GM10266 (cell line): ENCODE results near the gene HMCES.

Source experiments
- DNase-seq: peaks from one replicate; pipeline ENCODE4 v3.0.0; 2012; ENCODE audit errors: extremely low spot score
- TF ChIP-seq, protein P1 (sequence below): IDR thresholded peaks from 2 replicates; pipeline ENCODE4 v1.5.1; 2012; ENCODE audit warnings: mild to moderate bottlenecking, low read depth; ENCODE audit not compliant: control insufficient read depth, insufficient read depth; ENCODE audit errors: missing control alignments

Gene HMCES

DNA sequence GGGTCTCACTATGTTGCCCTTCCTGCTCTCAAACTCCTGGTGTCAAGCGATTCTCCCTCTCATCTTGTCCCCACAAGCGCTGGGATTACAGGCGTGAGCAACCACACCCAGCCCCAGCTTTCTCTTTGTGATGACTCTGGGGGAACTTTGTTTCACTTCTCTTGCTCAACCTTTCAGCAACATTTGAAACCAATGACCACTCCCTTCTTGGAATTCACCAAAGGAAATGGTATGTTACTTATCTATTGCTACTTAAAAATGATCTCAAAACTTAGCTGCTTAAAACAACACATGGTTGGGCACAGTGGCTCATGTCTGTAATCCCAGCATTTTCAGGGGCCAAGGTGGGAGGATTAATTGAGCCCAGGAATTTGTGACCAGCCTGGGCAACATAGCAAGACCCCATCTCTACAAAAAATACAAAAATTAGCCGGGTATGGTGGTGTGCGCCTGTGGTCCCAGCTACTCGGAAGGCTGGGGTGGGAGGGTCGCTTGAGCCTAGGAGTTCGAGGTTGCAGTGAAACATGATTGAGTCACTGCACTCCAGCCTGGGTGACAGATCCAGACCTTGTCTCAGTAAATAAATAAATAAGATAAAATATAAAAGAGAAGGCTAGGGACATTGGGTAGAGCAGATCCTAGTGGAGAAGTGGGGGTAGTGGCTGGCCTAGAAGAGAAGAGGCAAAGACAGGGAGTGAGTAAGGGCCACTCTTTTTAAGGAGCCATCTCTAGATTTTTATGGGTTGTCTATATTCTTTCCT lies 39.5 kb upstream of the HMCES start:
- TF ChIP-seq, protein P1, sequence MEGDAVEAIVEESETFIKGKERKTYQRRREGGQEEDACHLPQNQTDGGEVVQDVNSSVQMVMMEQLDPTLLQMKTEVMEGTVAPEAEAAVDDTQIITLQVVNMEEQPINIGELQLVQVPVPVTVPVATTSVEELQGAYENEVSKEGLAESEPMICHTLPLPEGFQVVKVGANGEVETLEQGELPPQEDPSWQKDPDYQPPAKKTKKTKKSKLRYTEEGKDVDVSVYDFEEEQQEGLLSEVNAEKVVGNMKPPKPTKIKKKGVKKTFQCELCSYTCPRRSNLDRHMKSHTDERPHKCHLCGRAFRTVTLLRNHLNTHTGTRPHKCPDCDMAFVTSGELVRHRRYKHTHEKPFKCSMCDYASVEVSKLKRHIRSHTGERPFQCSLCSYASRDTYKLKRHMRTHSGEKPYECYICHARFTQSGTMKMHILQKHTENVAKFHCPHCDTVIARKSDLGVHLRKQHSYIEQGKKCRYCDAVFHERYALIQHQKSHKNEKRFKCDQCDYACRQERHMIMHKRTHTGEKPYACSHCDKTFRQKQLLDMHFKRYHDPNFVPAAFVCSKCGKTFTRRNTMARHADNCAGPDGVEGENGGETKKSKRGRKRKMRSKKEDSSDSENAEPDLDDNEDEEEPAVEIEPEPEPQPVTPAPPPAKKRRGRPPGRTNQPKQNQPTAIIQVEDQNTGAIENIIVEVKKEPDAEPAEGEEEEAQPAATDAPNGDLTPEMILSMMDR = no peak

GRCh38 chr3:129239991-129240390 lies 38.7 kb upstream of the HMCES start:
- no peak for DNase-seq
- TF ChIP-seq, protein P1 = no peak

More for the DNA sequence above, 39.5 kb upstream of the HMCES start:
- no peak for DNase-seq

- TF ChIP-seq, protein P1 = no peak
- DNase-seq = no peak
Measured at GRCh38 chr3:129240436-129240835, 38.2 kb upstream of the HMCES start.

- no peak for DNase-seq
- TF ChIP-seq, protein P1 = no peak
Measured at GRCh38 chr3:129245141-129245540, 33.5 kb upstream of the HMCES start.

GRCh38 chr3:129245641-129246306 lies 32.9 kb upstream of the HMCES start:
- peak; percentile 76 for DNase-seq
- TF ChIP-seq, protein P1 = peak; percentile 79

GRCh38 chr3:129246636-129247035 lies 32.0 kb upstream of the HMCES start:
- DNase-seq = no peak
- TF ChIP-seq, protein P1 = no peak
